HG03520 (cell line): ENCODE data around the gene SCD5.

Source experiments
- ATAC-seq: cut with Tn5 transposase; IDR thresholded peaks from one replicate; pipeline ENCODE4 v1.9.1; 2021; ENCODE audit warnings: mild to moderate bottlenecking, moderate library complexity; ENCODE audit not compliant: unreplicated experiment

Gene SCD5

DNA sequence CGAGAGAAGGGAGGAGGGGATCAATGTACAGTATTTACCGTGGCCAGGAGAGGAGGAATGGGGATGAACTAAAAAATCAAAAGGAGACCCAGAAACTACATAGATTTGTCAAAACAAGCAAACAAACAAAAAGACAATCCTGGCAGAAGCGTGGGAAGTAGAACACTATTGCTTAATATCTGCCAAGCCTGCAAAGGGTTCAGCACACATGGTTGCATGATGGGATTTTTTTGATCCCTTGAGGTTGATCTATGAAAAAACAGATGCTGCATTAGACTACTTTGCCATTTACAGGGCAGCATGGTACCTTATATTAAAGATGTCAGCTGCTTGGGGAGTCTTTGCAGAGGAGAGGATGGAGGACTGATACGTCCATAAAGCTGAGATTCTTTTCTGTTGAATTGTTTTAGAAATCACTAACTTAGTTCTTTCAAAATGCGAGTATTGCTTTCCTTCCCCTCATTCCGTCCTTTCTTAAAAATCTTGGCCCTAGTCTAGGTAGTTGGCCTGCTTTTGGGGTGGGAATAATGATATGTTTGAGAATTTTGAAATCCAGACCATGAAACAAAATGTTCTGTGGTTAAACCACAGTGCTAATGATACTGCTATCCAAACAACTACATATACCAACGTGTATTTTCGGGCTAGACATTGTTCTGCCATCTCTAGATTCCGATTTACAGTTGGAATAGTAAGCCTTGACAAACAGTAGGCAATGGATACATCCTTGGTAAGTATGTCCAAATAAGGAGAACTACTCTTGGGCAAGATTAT, 197.2 kb downstream of the SCD5 start:
- no peak for ATAC-seq

- no peak for ATAC-seq
Measured at GRCh38 chr4:82599336-82599735, 199.3 kb downstream of the SCD5 start.

GRCh38 chr4:82594456-82594855, 204.1 kb downstream of the SCD5 start:
- ATAC-seq = no peak

DNA sequence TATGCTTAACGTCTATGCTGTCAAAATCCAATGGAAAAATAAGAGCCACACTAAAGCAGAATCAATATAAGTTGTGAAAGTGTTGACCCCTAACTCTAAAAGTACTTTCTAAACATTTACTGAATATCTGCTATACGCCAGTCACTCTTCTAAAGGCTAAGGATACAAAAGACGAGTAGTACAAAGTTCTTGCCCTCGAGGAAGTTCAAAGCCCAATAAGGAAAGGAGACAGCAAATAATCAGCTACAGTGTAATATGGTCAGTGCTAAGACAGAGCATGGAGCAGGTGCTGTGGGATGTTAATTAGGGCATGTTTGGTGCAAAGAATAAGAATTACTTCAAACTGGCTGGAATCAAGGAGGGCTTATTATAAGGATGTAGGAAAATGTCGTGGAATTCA, 205.2 kb downstream of the SCD5 start:
- no peak for ATAC-seq

- no peak for ATAC-seq
Measured at GRCh38 chr4:82592639-82593038, 206.0 kb downstream of the SCD5 start.

DNA sequence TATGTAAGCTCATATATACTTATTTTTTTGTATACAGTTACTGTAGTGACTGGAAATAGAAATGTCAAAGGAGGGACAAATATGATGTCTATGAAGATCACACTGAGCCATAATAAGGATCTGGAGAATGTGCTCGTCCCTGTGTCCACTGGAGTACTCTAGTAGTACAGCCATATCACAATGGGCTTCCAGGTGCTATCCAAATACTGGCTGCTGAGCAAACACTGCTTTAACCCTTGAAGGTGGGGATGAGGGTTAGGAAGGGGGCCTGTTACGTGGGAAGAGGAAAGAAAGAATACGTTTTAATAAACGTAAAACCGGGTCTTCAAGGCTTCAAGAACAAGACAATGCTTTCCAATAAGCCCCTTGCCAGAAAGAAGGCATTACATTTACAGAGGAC, 207.0 kb downstream of the SCD5 start:
- ATAC-seq = no peak

DNA sequence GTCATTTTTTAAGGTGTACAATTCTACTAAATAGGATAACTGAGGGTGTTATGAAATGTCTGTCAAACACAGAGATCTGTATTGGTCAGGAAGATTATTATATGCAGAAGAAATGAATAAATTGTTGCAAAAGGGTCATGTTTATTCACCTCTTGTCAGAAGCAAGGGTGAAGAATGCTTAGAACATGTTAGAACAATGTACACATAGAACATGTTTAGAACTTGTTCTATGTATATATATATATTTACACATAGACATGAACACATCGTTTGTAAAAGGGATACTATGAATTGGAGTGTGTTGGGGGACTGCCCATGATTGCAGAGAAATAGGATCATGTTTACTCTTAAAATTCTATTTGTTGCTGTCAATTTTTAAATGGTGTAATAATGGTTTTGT, 208.8 kb downstream of the SCD5 start:
- ATAC-seq = no peak

DNA sequence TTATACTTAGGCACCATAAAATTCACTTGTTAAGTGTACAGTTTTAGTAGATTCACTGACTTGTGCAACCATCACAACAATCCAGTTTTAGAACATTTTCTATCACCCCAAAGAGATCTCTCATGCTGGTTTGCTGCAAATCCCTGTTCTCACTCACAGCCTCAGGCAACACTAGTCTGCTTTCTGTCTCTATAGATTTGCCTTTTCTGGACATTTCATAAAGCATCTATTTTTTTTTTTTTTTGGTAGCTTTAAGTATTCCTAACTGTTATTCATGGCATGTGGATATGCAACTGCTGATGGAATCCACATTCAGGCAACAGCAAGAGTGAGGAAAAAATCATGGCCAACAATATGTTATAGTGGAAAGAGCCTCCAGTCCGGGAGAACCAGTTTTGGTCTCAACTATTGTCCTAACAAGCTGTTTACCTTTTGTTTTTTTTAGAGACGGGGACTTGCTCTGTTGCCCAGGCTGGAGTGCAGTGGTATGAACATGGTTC, 209.8 kb downstream of the SCD5 start:
- ATAC-seq = no peak

GRCh38 chr4:82587826-82588540, 210.6 kb downstream of the SCD5 start:
- ATAC-seq = no peak

- ATAC-seq = no peak
Measured at GRCh38 chr4:82585690-82586435, 212.7 kb downstream of the SCD5 start.

GRCh38 chr4:82584931-82585330, 213.7 kb downstream of the SCD5 start:
- no peak for ATAC-seq

DNA sequence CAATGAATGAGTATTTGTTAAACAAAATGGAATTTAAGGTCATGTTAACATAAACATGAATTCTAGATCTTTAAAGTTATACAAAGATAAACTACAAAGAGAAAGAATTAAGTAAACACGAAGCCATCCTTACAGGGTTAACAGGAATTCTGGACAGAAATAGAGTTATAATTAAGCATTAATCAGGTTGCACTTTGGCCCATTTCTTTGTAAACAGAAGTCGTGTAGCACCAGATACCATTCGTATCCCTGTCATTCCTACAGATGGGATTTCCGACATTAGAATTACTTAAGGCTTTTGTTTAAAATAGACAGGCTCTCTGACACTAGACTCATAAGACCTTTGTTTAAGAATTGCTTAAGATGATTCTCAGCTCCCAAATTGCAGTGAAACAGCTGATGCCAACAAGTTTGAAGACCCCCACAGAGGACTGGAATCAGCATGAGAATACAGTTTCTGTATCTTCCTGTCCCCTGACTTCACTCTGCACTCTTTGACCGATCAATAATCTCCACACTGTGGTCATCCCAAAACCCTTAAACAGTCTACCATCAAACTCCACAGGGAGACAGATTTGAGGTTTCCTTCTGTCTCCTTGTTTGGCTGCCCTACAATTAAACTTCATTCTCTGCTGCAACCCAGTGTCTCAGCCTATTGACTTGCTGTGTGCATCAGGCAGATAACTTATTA, 214.6 kb downstream of the SCD5 start:
- ATAC-seq = no peak

DNA sequence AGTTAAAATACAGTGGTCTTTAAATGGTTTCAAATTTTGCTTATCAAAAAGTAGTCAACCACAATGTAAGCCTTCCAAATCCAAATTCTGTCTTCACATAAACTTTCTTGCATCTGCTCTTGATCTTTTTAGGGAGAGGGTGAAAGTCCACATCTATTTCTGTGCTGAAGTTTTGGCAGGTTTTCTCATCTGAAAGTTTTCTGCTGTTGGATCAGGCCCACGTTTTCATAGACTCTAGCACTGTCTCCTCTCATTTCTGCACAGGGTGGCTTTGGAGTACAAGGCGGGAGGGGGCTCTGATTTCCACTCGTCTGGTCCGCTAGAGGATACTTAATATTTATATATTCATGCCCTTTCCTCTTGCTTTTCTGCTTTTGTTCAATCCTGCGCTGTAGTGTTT, 218.7 kb downstream of the SCD5 start:
- ATAC-seq = no peak
